ENCODE measurements around the gene APBA2. TPM values are rescaled to one million over a fixed set of nuclear protein-coding genes. Genes with fewer than 3 reads are reported as not detected.

The APBA2 gene
- total RNA-seq, 1 donor from 2014 or later: 25.2 TPM

- DNase-seq (ENCODE audit: low read depth in 2 of 2): no peak
These were observed 231.4 kb downstream of the APBA2 start for GRCh38 chr15:29116970-29117700.

- no peak for DNase-seq (ENCODE audit: low read depth in 2 of 2)
These were observed 232.0 kb downstream of the APBA2 start for GRCh38 chr15:29117778-29118177.

DNA sequence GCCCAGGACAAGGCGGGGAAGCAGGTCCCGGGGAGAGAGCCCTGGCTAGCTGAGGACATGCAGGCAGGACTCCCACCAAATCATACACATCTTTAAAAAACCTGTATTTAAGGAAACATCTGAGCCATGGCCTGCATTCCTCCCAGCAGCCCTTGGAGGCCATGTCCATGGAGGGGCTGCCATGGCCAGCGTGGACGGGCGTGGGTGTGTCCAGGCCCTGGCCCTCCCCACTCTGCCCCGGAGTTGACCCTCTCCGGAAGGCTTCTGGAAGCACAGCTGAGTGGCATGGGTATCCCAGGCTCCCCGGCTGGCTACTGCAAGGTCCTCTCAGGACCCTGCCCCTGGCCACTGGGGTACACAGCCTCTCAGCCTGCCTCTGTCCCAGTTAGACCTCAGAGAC lies 234.1 kb downstream of the APBA2 start:
- no peak for DNase-seq (ENCODE audit: low read depth in 2 of 2)

- no peak for DNase-seq (ENCODE audit: low read depth in 2 of 2)
These were observed 235.0 kb downstream of the APBA2 start for GRCh38 chr15:29120593-29121368.

GRCh38 chr15:29121369-29121656 lies 235.5 kb downstream of the APBA2 start:
- no peak for DNase-seq (ENCODE audit: low read depth in 2 of 2)

- no peak for DNase-seq (ENCODE audit: low read depth in 2 of 2)
These were observed 236.1 kb downstream of the APBA2 start for GRCh38 chr15:29121907-29122306.

- peak in 1 of 2 donors; percentile 20 for DNase-seq (ENCODE audit: low read depth in 2 of 2)
These were observed 236.7 kb downstream of the APBA2 start for GRCh38 chr15:29122506-29122905.

- DNase-seq (ENCODE audit: low read depth in 2 of 2): no peak
These were observed 237.4 kb downstream of the APBA2 start for GRCh38 chr15:29123171-29123570.

GRCh38 chr15:29123991-29124390 lies 238.2 kb downstream of the APBA2 start:
- no peak for DNase-seq (ENCODE audit: low read depth in 2 of 2)

- DNase-seq (ENCODE audit: low read depth in 2 of 2): no peak
These were observed 239.0 kb downstream of the APBA2 start for GRCh38 chr15:29124581-29125381.

DNA sequence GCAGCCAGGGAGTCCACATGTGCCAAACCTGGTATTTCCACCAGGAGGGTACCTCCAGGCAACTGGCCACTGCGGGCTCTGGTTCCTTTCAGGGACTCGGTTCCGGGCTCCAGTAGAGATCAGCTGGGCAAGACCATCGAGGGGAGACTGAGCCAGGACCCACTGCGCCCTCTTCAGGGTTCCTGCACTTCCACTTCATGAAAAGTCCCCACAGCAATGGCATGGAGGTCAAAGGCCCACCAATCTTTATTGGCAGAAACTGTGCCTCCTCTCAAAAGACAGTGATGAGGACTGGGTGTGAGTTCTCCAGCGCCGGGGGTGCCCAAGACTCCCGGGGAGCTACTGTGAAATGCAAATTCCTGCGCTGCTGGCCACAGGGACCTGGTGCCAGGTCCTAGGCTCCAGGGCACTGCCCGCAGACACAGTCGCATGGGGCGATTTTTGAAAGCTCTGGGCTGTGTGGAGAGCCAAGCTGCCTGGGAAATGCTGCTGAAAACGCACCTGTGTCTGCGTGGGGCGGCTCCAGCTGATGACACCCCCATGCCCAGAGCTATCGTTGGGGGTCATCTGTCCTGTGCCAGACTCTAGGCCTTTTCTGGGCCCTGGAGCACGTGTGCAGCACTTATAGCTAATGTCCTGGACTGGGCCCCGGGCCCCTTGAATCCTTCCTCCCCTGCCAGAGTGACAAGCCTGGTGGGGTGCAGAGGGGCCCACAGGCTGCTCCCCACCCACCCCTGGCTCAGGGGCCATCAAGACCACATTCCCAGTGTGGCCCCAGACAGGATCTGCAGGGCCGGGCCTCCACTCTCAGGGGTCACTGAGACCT lies 239.8 kb downstream of the APBA2 start:
- DNase-seq (ENCODE audit: low read depth in 2 of 2): no peak

- no peak for DNase-seq (ENCODE audit: low read depth in 2 of 2)
These were observed 240.4 kb downstream of the APBA2 start for GRCh38 chr15:29126208-29126536.

GRCh38 chr15:29126821-29127461 lies 241.2 kb downstream of the APBA2 start:
- DNase-seq (ENCODE audit: low read depth in 2 of 2): peak in 1 of 2 donors; percentile 27

DNA sequence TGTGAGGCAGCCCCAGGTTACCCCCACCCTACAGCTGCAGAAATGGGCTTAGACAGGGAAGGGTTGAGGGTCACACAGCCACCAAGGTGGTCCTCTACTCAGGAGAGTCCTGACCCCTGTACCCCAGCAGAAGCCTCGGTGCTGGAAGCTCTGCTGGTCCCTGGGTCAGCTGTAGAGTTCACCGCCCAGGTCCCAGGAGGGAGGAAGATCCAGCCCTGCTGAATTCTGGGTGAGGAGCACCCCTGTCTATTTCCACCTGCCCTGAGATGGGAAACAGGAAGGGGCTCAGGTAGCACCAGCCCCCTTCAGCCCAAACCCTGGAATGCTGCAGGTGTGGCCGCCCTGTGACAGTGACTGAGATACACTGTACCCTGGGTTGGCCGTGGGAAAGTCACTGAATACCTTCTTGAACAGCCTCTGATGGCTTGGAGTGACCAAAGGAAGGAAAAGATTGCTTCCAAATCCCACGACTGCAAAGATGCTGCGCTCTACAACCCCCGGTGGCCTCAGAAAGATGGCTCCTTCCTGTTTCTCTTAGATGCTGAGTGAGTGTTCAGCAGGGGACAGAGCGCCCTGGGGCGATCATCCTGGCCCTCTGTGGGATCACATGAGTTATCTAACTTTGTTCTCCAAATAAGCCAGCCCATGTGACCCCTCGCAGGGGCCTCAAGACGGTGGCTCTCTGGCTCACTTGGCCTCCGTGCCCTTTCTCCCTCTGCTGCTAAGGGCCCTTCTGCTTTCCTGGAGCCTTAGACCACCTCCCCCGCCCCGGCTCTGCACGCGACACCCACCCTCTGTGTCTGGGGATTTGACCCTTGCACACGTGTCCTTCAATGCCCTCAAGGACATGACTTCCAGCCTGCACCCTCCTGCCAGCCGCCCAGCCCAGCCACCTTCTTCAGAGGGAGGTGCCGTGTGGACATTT lies 242.0 kb downstream of the APBA2 start:
- DNase-seq (ENCODE audit: low read depth in 2 of 2): no peak

- no peak for DNase-seq (ENCODE audit: low read depth in 2 of 2)
These were observed 242.9 kb downstream of the APBA2 start for GRCh38 chr15:29128671-29129070.

GRCh38 chr15:29129221-29129620 lies 243.4 kb downstream of the APBA2 start:
- DNase-seq (ENCODE audit: low read depth in 2 of 2): no peak

DNA sequence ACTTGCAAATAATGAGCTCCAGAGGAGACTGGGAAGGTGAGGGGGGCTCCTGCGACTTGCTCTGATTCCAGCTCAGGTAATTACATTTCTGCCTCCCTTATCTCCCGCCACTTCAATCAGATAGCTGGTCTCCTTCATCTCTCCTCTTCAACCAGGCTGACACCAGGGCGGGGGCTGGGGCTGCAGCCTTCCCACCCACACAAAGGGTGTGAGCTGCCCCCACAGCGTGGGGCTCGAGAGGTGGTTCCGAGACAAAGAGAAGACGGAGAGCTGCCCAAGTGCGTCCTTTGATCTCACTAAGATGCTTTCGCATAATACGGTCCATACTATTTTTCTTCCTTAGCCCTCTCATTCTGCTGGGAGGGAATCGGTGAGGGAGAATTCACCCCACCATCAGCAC lies 244.2 kb downstream of the APBA2 start:
- no peak for DNase-seq (ENCODE audit: low read depth in 2 of 2)

- DNase-seq (ENCODE audit: low read depth in 2 of 2): no peak
These were observed 244.7 kb downstream of the APBA2 start for GRCh38 chr15:29130476-29130875.

- no peak for DNase-seq (ENCODE audit: low read depth in 2 of 2)
These were observed 245.4 kb downstream of the APBA2 start for GRCh38 chr15:29130951-29131839.
